HFFc6 (cell line): ENCODE results near the gene ARMC7. TPM values are rescaled to one million over a fixed set of nuclear protein-coding genes. Genes with fewer than 3 reads are reported as not detected.

ENCODE experiments used
- DNase-seq: peaks from one replicate; pipeline ENCODE4 v3.0.0-alpha.2; 2018
- H3K27ac Mint-ChIP-seq: 2 replicates; pipeline ENCODE4 v1.8.0; 2020; ENCODE audit warnings: mild to moderate bottlenecking, mixed read lengths
- H3K27me3 Mint-ChIP-seq: 2 replicates; pipeline ENCODE4 v1.8.0; 2021; ENCODE audit warnings: mild to moderate bottlenecking, moderate library complexity, mixed read lengths; ENCODE audit not compliant: insufficient read depth
- H3K36me3 Mint-ChIP-seq: 2 replicates; pipeline ENCODE4 v1.8.0; 2021; ENCODE audit warnings: low read depth, mixed read lengths
- H3K4me1 Mint-ChIP-seq: 2 replicates; pipeline ENCODE4 v1.8.0; 2020; ENCODE audit warnings: low read depth, mixed read lengths
- H3K4me3 Mint-ChIP-seq: 2 replicates; pipeline ENCODE4 v1.8.0; 2020; ENCODE audit warnings: mild to moderate bottlenecking, moderate library complexity, mixed read lengths
- H3K9me3 Mint-ChIP-seq: 2 replicates; pipeline ENCODE4 v1.8.0; 2020; ENCODE audit warnings: mild to moderate bottlenecking, mixed read lengths
- total RNA-seq, 6 experiments: library from RNA; stranded (reverse); fragmentation: NEBNext Ultra II Directional; extraction: Animal tissue kit (Norgen Biotek cat#: 25700); gene quantifications; 2 replicates in 1 of 6; 3 replicates in 5 of 6; pipeline ENCODE4 v1.2.3, GENCODE V29; 2021
- TF ChIP-seq, protein P1 (sequence below): fragments of 200-600 bp; sonication (generic); IDR thresholded peaks from 2 replicates; pipeline ENCODE4 v1.5.0; 2021; ENCODE audit warnings: antibody characterized with exemption, mild to moderate bottlenecking

ARMC7 gene
- total RNA-seq, 6 experiments from 2014 or later = 9.1 to 11.7 (median 9.6) TPM

DNA sequence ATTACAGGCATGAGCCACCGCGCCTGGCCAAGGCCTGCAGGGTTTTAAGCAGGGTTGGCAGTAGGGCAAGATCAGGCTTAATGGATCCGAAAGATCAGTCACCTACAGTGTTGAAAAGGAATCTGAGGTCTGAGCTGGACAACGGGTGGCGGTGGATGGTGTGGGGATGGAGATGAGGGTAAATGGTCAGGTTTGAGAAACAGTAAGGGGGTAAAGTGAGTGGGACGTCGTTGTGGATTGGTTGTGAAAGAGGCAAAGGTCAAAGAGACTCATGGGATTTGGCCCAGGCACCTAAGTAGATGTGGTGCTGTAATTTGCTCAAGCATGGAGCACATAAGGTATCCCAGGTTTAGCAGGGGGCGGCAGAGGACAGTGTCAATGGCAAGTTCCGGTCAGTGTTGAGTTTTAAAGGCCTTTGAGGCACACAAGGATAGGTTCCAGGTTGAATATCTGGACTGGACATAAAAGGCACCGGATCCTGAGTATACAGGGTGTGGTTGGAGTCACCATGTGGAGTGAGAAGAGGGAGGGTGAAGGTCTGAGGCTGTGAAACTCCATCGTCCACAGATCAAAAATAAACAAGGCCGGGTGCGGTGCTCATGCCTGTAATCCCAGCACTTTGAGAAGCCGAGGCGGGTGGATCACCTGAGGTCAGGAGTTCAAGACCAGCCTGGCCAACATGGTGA, 23.1 kb upstream of the ARMC7 start:
- TF ChIP-seq, protein P1, sequence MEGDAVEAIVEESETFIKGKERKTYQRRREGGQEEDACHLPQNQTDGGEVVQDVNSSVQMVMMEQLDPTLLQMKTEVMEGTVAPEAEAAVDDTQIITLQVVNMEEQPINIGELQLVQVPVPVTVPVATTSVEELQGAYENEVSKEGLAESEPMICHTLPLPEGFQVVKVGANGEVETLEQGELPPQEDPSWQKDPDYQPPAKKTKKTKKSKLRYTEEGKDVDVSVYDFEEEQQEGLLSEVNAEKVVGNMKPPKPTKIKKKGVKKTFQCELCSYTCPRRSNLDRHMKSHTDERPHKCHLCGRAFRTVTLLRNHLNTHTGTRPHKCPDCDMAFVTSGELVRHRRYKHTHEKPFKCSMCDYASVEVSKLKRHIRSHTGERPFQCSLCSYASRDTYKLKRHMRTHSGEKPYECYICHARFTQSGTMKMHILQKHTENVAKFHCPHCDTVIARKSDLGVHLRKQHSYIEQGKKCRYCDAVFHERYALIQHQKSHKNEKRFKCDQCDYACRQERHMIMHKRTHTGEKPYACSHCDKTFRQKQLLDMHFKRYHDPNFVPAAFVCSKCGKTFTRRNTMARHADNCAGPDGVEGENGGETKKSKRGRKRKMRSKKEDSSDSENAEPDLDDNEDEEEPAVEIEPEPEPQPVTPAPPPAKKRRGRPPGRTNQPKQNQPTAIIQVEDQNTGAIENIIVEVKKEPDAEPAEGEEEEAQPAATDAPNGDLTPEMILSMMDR = no peak
- Mint-ChIP-seq H3K4me1 (peaks cover 65% of the 10 kb centered on the region), H3K27ac (peak overlapping the region; percentile 89), H3K27me3 (no peaks in the 10 kb centered on the region; the same call in none of the 2 replicates), H3K9me3 (no peaks in the 10 kb centered on the region), H3K36me3 (no peaks in the 10 kb centered on the region), H3K4me3 (peak overlapping the region; percentile 85)
- no peak for DNase-seq

DNA sequence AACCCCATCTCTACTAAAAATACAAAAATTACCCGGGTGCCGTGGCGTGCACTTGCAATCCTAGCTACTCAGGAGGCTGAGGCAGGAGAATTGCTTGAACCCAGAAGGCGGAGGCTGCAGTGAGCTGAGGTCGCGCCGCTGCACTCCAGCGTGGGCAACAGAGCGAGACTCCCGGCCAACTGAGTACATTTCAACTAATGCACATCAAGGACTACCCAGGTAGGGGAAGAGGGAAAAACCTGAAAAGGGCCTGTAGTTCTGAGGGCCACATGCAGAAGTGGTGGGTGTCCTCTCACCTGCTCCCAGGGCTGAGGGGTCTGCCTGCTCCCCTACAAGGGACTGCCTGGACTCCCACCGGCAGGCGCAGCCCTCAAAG, 22.6 kb upstream of the ARMC7 start:
- H3K27me3 Mint-ChIP-seq = no peaks in the 10 kb centered on the region; the same call in 1 of the 2 replicates
- peaks cover 69% of the 10 kb centered on the region for H3K4me1 Mint-ChIP-seq
- no peaks in the 10 kb centered on the region for H3K9me3 Mint-ChIP-seq
- no peak for DNase-seq
- peak overlapping the region; percentile 89 for H3K27ac Mint-ChIP-seq
- H3K36me3 Mint-ChIP-seq = no peaks in the 10 kb centered on the region
- peak overlapping the region; percentile 85 for H3K4me3 Mint-ChIP-seq
- TF ChIP-seq, protein P1 = no peak

DNA sequence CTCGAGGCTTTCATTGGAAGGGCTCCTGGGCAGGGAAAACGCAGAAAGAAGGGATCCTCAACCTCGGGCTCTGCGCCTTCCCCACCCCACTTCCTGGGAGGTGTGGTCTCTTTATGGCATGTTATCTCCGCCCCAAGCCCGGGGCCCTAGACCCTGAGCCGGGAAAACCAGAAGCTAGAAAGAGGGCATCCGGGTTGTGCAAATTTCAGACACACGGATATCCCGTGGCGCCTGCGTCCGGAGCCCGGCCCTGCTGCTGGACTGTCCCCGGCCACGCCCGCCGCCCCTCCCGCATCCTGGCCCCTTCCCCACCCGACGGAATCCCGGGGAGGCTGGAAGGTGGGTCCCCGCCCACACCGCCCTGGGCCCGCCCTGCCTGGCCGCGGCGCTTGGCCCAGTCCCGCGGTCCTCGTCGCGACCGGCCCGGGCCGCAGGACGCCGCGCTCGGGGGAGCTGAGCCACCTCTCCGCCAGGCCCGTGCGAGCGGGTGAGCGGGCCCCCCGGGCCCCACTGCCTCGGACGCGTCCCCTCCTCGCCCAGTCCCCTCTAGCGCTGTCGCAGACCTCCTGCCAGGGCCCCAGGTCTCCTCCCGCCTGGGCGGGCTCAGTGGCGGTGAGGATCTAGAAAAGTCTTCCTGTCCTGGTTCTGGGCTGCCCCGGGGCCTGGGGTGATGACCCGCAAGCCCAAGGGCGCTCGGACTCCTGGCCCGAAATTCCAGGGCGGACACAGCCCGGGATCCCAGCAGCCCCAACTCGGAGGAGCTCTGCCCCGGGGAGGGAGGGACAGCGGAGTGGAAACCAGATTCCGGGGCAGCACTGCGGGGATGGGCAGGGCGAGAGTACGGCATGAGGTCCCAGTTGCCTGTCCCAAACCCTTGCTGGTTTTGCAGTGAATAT, 22.0 kb upstream of the ARMC7 start, which contains the start of gene SLC16A5:
Gene SLC16A5, plus strand, starts transcription at position 397 of the 896 bp plus-strand sequence. CDS start 5,683 bp downstream, outside the sequence.
- H3K9me3 Mint-ChIP-seq = no peaks in the 10 kb centered on the region
- H3K4me1 Mint-ChIP-seq = peaks cover 76% of the 10 kb centered on the region
- H3K36me3 Mint-ChIP-seq = no peaks in the 10 kb centered on the region
- TF ChIP-seq, protein P1 = no peak
- no peaks in the 10 kb centered on the region for H3K27me3 Mint-ChIP-seq
- H3K27ac Mint-ChIP-seq = peak within 1 kb of the TSS; percentile 94
- H3K4me3 Mint-ChIP-seq = peak within 1 kb of the TSS; percentile 90
- peak; percentile 88 for DNase-seq

DNA sequence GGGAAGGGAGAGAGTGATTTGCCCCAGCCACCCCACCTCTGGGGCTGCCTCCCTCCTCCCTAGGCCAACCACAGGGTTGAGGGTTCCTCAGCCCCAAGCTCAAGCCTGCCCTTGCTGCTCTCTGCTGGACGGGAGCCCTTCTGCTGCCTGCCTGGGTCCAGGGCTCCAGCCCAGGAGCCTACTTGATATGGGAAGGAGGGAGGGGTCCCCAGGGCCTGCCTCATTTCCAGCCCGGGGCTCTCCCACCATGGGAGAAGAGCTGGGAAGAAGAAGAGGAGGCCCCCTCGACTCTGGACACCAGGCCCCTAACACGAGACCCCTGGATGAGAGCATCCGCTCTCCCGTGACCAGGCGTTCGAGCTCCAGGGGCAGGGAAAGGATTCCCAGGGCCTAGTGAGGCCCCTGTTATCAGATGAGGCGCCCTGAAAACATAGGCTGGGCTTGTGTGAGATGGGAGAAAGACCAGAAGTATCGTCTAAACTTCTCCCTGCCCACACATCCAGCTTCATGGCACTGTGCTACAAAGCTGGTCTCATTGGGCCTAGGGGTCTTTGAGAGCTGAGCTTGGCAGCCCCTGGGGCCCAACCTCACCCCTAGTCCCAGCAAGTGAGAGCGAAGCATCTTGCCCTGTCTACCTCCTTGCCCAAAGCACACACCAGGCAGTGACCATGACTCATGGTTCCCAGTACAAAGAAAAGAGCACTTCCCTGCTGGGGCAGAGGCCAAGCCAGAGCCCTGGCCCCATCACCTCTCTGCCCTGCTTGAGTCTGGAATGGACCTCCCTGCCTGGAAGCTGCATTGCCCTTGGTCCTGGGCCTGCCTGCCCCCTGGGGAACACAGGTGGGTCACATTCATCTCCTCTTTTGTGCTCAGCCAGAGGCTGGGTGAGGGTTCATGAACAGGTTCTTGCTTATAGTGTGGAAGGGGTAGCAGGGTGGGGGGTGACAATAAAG, 21.0 kb upstream of the ARMC7 start:
- TF ChIP-seq, protein P1 = no peak
- H3K4me1 Mint-ChIP-seq = peaks cover 76% of the 10 kb centered on the region
- peak overlapping the region; percentile 90 for H3K4me3 Mint-ChIP-seq
- no peaks in the 10 kb centered on the region for H3K9me3 Mint-ChIP-seq
- no peaks in the 10 kb centered on the region for H3K36me3 Mint-ChIP-seq
- no peaks in the 10 kb centered on the region for H3K27me3 Mint-ChIP-seq
- peak; percentile 38 for DNase-seq
- peak overlapping the region; percentile 94 for H3K27ac Mint-ChIP-seq
